GM18868 (cell line): ENCODE results near the gene IQGAP1.
A peak's percentile ranks its signal among the peaks of the same experiment; 100 is the strongest.
"Not testable (repeated sequence)": the region's sequence is repeated elsewhere in the genome, so short reads cannot be mapped to it uniquely, and the experiment has no call there.

Experiments
- ATAC-seq: cut with Tn5 transposase; IDR thresholded peaks from one replicate; pipeline ENCODE4 v1.9.1; 2021; ENCODE audit warnings: mild to moderate bottlenecking, moderate library complexity; ENCODE audit not compliant: unreplicated experiment

IQGAP1 gene

DNA sequence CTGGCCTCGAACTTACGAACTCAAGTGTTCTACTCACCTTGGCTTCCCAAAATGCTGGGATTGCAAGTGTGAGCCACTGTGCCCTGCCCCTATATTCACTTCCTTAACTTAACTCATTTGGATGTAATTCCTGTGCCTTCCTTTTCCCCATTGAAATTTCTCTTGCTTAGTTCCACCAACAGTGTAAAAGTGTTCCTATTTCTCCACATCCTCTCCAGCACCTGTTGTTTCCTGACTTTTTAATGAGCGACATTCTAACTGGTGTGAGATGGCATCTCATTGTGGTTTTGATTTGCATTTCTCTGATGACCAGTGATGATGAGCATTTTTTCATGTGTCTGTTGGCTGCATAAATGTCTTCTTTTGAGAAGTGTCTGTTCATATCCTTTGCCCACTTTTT lies 21.5 kb downstream of the IQGAP1 start:
- not testable (repeated sequence) for ATAC-seq

DNA sequence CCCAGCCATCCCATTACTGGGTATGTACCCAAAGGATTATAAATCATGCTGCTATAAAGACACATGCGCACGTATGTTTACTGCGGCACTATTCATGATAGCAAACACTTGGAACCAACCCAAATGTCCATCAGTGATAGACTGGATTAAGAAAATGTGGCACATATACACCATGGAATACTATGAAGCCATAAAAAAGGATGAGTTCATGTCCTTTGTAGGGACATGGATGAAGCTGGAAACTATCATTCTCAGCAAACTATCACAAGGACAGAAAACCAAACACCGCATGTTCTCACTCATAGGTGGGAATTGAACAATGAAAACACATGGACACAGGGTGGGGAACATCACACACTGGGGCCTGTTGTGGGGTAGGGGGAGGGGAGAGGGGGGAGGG lies 22.3 kb downstream of the IQGAP1 start:
- ATAC-seq: not testable (repeated sequence)

DNA sequence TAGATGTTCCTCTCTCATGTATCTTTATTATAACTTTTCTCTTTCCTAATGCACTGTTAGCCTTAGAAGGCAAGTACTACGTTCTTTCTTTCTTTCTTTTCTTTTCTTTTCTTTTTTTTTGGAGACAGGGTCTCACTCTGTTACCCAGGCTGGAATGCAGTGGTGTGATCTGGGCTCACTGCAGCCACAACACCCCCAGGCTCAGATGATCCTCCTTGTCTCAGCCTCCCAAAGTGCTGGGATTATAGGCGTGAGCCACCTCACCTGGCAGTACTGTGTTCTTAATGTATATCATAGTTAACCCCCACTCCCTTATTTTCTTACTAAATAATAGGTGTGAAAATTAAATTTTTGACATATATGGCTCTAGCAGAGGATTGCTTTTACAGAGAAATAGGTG lies 23.1 kb downstream of the IQGAP1 start:
- ATAC-seq: no peak

DNA sequence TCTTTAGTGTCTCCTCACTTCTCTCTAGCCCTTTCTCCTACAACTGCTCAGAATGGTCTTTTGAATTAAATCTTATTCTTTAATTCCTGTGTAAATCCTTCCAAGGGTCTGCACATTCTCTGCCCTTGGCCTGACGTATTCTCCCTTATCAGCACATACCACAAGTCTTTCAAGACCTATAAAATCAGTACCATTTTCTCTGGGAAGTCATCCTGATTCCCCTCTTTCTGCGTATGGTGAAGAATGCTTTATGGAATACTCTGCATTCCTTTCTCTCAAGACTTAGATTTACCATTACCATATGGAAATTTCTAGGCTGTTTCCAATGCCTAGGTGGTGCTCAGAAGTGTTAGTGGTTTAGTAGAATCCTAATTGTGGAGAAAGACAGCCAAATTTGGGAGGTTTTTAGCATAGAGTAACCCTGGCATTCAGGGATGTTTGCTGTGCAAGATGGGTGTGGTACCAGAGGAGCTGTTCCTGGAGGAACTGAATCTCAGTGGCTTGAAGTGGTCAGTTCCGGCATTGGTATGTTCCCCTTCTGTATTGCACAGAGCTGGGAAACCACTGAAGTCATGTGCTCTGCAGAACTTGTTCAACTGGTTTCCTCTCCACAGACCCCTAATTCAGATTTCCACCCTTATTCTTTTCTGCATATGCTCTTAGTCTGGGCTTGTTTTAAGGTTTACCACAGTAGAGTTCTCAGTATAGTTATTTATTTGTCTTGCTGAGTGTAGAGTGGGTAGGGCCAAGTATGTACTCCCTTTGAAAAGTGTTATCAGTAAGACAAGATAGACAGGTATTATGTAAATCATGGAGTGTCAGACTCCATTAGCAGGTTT lies 24.5 kb downstream of the IQGAP1 start:
- ATAC-seq: peak; percentile 88

DNA sequence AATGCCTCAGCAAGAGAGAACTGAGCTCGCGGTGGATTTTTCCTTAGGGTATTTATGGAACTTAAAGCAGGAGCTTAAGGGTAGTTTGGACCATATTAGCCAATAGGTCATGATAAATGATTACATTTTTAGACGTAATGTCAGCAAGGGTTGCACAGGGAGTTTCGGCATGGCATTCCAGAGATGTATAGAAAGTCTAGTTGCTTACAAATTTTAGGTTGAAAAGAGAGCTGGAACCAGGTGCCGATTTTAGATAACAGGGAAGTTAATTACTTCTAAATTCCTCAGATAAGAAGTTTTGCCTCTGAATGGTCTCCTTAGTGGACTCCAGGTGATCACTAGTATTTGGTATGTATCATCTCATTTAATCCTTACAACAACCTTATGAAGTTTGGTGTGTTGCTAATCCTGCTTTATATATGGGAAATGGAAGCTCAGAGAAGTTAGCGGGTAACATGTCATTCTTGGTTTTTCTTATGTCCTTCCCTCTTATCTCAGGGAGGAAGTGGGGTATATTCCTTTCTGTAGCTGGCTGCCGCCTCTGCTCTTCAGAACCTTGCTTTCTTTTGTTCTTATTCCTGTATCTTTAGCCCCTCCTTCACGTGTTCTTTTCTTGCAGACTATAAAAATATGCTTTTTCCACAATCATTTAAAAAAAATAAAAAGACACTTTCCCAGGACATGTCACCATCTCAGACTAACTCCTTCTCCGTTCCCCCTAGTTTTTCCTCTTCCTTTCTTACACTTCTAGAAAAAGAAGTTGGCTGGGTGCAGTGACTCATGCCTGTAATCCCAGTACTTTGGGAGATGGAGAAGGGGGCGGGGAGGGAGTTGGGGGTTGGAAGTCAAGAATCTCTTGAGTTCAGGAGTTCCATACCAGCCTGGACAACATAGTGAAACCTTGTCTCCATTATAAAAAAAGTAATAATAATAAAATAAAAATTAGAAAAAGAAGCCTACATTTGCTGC lies 25.7 kb downstream of the IQGAP1 start:
- no peak for ATAC-seq

DNA sequence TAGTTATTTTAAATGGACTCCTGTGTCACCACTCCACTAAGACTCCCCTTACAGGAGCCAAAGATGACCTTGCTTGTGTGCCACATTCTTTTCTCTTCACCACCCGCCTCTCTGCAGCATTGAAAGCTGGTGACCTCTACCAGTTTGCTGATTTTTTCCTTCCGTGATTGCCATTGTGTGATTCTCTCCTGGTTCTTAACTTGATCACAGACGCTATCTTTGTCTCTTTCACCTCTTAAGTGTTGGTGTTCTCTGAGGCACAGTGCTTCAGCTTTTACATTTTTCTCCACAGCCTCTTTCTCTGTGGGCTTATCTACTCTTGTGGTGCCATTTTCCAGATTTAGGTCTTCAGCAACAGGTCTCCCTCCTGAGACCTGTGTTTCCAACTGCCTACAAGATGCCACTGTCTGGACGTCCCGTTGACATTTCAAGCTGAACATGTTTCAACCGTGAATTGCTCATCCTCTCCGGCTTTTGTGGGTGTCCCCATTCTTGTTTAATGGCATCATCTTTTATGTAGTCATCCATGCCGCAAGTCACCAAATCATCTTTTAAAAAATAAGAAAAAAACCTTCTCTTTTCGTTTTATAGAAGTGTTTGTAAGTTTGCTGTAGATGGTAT lies 26.5 kb downstream of the IQGAP1 start:
- no peak for ATAC-seq

DNA sequence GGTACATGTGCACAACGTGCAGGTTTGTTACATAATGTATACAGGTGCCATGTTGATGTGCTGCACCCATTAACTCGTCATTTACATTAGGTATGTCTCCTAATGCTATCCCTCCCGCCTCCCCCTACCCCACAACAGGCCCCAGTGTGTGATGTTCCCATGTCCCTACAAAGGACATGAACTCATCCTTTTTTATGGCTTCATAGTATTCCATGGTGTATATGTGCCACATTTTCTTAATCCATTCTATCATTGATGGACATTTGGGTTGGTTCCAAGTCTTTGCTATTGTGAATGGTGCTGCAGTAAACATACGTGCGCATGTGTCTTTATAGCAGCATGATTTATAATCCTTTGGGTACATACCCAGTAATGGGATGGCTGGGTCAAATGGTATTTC lies 28.0 kb downstream of the IQGAP1 start:
- not testable (repeated sequence) for ATAC-seq

DNA sequence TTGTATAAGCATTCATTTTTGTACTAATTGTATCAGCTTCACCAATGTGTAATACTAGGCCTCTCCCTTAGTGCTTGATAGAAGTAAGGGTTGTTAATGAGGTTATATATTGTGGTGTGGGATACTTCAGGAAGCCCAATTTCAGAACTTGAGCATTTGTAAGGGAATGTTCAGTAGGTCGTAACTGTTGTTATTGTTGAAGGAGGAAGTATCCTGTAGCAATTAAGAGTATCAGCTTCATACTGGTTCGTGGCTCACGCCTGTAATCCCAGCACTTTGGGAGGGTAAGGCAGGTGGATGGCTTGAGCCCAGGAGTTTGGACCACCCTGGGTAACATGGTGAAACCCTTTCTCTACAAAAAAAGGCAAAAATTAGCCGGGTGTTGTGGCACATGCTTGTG lies 30.6 kb downstream of the IQGAP1 start:
- ATAC-seq: no peak

DNA sequence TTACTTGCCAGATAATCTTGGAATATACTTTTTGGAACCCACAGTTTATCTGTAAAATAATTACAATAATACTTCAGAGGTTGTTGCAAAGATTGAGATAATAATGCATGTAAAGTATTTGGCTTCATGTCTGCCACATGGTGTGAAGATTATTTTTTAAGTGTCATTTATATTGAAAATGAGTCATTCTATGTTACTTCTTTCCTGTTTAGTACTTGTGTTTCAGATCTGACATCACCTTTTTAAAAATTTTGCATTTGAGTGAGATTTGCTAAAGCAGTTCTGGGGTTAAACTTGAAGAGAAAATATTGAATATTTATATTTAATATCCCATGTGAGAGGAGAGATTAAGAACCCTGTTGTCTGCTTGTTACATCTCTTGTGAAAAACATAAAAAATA lies 31.2 kb downstream of the IQGAP1 start:
- ATAC-seq: no peak

DNA sequence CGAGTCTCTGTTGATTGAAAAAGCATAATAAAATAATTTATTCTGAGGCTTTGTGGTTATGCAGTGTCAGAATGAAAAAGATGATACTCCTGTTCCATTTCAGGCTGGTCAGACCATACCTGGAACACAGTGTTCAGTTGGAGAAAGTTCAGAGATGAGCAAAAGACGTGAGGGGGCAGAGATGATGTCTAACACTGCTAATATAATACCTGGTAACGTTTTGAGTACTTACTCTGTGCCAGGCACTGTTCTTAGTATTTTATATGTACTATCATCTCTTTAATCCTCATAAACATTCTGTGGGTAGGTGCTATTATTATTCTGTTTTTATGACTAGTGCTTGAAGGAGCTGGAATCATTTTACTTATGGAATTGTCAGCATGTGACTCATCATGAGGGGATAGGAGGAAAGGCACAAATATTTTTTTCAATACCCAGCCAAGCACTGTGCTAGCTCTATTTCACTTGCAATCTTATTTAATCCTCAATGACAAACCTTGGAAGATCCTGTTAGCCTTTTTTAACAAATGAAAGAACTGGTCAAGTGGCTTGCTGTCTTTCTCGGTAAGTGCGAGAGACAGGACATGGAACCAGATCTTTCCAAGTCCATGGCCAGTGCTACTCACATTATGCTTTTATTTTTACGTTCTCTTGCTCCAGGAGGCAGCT lies 31.8 kb downstream of the IQGAP1 start:
- ATAC-seq: peak; percentile 80

DNA sequence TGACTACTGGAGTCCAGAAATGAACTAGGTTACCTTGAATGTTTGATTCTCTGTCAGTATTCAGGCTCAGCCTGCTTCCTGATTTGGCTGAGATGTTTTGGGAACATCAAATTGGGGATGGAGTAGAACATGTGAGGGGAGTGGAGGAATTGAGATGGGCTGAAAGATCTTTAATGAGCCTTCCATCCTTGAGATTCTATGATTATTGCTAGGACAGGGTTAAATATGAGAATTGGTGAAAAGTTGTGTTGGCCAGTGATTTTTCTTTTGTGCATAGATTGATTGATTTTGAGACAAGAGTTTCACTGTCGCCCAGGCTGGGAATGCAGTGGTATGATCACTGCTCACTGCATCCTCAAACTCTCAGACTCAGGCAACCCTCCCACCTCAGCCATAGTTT lies 32.4 kb downstream of the IQGAP1 start:
- no peak for ATAC-seq

DNA sequence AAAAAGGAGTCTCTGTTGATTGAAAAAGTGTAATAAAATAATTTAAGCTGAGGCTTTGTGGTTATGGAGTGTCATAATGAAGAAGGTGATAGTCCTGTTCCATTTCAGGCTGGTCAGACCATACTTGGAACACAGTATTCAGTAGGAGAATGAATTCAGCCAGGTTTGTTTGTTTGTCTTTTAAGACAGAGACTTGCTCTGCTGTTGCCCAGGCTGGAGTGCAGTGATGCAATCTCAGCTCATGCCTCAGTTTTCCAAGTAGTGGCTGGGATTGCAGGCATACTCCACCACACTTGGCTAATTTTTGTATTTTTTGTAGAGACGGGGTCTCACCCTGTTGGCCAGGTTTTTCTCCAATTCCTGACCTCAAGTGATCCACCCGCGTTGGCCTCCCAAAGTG lies 33.5 kb downstream of the IQGAP1 start:
- no peak for ATAC-seq

DNA sequence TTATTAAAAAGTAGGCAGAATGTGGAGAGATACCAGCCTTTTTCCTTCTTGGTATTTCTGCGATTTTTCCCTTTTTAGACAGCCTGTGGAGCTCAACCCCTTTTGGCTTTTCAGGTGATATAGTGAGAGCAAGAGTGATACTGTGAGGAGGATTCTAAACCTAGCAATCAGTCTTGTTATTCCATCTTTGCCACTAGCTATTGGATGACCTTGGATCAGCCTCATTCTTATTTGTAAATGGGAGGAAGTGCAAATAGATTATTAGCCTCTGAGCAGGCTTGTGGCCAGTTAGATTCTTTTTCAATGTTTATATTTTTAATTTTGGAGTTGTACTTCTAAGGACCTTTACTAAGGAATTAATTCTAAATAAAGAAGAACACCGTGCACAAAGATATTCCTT lies 34.0 kb downstream of the IQGAP1 start:
- ATAC-seq: no peak

DNA sequence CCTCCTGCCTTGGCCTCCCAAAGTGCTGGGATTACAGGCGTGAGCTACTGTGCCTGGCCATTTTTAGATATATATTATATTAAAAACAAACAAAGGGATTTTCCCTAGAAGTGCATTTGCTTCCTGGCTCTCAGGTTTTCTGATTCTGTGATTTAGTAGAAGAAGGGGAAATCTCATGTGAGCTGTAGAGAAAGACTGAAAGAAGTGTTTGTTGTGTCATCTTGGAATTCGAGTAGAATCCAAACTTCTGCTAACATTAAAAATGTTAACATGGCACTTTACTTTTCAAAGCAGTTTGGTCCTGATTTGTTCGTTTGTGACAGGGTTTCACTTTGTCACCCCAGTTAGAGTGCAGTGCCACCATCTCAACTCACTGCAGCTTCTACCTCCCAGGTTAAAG lies 34.9 kb downstream of the IQGAP1 start:
- ATAC-seq: no peak

DNA sequence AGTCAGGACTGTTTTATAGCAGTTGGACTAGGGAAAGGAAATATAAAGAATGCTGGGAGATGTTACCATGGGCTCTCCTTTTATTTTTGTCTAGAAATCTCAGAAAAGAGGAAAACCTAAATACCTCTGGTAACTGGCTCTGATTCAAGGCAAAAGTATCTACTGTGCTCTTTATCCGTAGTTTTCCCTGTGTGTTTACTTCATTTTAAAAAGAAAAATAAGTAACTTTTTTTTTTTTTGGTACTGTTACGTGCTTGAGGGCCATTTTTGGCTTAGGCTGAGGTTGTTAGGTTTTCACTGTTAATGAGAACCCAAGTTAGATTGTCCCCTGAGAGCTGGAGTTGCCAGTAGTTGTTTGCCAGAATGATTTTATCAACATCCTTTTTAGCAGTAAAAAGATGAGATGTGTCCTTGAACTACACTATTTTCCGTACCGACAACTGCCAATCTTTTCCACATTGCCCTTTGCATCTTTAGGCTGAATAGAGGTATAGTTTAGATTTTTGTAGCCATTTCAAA lies 35.8 kb downstream of the IQGAP1 start:
- ATAC-seq: no peak

DNA sequence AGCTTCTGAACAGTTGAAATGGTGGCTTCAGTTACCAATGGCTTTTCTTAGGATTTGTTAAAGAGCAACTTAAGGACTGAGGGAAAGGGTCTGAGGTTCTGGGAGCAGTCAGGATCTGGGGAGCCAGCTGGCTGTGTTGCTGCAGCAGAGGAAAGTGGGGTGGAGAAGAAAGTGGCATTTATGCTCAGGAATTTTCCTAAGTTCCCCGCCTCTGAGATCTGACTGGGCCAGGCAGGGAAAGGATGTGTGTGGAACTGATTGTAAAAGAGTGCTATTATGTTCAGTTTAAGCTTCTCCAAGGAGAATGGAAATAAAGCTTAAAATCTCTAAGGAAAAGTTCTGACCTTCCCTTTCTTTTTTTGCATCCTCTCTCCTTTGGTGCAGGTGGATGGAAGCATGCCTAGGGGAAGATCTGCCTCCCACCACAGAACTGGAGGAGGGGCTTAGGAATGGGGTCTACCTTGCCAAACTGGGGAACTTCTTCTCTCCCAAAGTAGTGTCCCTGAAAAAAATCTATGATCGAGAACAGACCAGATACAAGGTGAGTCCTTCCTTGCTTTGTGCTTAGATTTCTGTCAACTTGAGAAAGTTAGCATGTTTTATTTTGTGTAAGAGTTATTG lies 37.8 kb downstream of the IQGAP1 start:
- no peak for ATAC-seq

DNA sequence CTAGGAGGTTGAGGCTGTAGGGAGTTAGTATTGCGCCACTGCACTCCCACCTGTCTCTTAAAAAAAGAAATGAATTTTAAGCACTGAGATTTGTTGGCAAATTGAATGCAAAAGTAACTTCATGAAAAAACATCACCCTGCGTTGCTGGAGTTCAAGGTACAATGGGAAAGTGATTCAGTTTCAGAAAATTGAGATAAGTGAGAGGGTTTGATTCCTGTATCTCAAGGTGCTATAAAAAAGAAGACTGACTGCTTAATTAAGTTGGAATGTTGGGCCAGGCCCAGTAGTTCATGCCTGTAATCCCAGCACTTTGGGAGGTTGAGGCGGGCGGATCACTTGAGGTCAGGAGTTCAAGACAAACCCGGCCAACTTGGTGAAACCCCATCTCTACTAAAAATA lies 39.1 kb downstream of the IQGAP1 start:
- ATAC-seq: no peak

DNA sequence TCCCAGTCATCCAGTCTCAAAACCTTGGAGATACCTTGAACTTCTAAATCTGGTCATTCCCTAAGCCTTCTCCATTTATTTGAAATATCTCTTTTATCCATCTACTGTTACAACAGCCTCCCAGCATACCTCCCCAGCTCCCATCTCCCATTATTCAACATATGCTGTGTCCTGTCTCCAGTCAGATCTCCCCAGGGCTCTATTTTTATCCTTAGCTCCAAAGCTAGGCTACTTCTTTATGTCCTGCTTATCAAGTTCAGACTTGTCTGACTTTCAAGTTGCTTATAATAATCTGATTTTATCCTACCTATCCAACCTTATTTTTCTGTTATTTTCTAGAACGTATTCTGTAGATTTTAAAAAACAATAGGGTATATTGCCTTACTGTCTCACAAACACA lies 44.2 kb downstream of the IQGAP1 start:
- ATAC-seq: no peak

DNA sequence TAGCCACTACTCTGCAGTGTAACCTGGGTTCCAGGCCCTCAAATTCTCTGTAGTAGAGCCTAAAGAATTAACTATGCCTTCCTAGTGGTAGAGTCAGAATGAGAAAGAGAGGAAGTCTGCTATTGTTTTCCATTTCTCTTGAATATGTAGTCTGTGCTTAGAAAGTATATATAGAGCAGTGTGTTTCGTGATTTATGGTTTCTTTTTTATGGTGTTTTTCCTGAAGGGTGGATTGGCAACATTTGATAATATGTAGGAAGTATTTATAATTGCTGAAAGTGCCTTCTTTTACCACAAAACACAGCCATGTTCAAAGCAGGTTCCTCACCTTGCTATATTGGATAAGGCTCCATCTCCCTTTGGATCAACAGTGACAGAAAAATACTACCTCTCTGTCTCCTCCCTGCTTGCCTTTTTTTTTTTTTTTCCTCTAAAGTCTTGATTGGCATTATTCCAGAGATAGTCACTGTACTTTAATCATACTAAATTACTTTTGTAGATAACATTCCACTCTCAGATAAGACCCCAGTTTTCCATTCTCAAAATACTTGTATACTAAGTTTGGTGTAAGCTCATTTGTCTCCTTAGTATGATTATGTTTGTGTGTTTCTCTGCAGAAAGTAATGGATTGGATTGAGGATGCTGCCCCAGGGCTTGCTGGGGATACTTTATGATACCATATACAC lies 47.8 kb downstream of the IQGAP1 start:
- ATAC-seq: no peak

DNA sequence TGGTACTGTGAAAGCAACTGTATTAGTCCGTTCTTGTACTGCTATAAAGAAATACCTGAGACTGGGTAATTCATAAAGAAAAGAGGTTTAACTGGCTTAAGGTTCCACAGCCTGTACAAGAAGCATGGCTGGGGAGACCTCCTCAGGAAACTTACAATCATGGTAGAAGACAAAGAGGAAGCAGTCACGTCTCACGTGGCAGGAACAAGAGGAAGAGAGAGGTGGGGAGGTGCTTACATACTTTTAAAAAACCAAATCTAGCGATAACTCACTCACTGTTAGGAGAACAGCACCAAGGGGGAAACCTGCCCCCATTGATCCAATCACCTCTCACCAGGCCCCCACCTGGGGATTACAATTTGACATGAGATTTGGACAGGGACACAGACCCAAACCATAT lies 48.9 kb downstream of the IQGAP1 start:
- no peak for ATAC-seq
